MCF 10A (cell line): ENCODE data around the gene CXCL17. TPM values are rescaled to one million over a fixed set of nuclear protein-coding genes. Genes with fewer than 3 reads are reported as not detected.
"Not testable (repeated sequence)": the region's sequence is repeated elsewhere in the genome, so short reads cannot be mapped to it uniquely, and the experiment has no call there.

Experiments
- BruUV-seq: library from RNA; stranded (reverse); fragments of 400-500 nt; replicated peaks from 2 replicates; lab custom pipeline; 2021; lab: Mats Ljungman, UMichigan
- CTCF ChIA-PET: fragments of 300-600 bp; sonication (Branson Sonifier 250); formaldehyde crosslinking; extraction: SDS; loops from one replicate; lab custom pipeline; 2021; ENCODE audit warnings: antibody characterized with exemption, inconsistent platforms; lab: Yijun Ruan, JAX
- POLR2A ChIA-PET: fragments of 300-600, 350-650 bp; sonication (Branson Sonifier 250); formaldehyde crosslinking; extraction: SDS; loops from one replicate; lab custom pipeline; 2020; ENCODE audit warnings: antibody characterized with exemption, inconsistent platforms; lab: Yijun Ruan, JAX
- DNase-seq: peaks from one replicate; pipeline ENCODE4 v3.0.0-alpha.2; 2018; ENCODE audit not compliant: unreplicated experiment
- H3K27ac Mint-ChIP-seq: one replicate; pipeline ENCODE4 v1.8.0; 2022; ENCODE audit warnings: mild to moderate bottlenecking, low read depth, mixed read lengths; ENCODE audit not compliant: unreplicated experiment
- H3K27me3 Mint-ChIP-seq: one replicate; pipeline ENCODE4 v1.8.0; 2022; ENCODE audit warnings: mixed read lengths; ENCODE audit not compliant: insufficient read depth, unreplicated experiment
- H3K36me3 Mint-ChIP-seq: one replicate; pipeline ENCODE4 v1.8.0; 2022; ENCODE audit warnings: mild to moderate bottlenecking, moderate library complexity, mixed read lengths; ENCODE audit not compliant: insufficient read depth, unreplicated experiment
- H3K4me1 Mint-ChIP-seq: one replicate; pipeline ENCODE4 v1.8.0; 2022; ENCODE audit warnings: mixed read lengths; ENCODE audit not compliant: insufficient read depth, unreplicated experiment
- H3K4me3 Mint-ChIP-seq: one replicate; pipeline ENCODE4 v1.8.0; 2022; ENCODE audit warnings: mild to moderate bottlenecking, moderate library complexity, mixed read lengths; ENCODE audit not compliant: unreplicated experiment
- H3K9me3 Mint-ChIP-seq: one replicate; pipeline ENCODE4 v1.8.0; 2022; ENCODE audit warnings: mixed read lengths; ENCODE audit not compliant: unreplicated experiment
- CTCF ChIP-seq: fragments of 200-600 bp; IDR thresholded peaks from one replicate; pipeline ENCODE4 v1.8.0; 2022; ENCODE audit warnings: antibody characterized with exemption, mild to moderate bottlenecking; ENCODE audit not compliant: unreplicated experiment
- intact Hi-C: fragments of 100-400 bp; cut with micrococcal nuclease; formaldehyde crosslinking; loops from 2 replicates; pipeline ENCODE4 v1.14.1; 2022
- total RNA-seq: library from RNA; stranded (reverse); gene quantifications from 2 replicates; pipeline ENCODE4 v1.2.3, GENCODE V29; 2022

The CXCL17 gene
- total RNA-seq, 1 experiment from 2014 or later = not detected

GRCh38 chr19:42466521-42467182 lies 23.9 kb upstream of the CXCL17 start:
- Mint-ChIP-seq H3K27ac (no peak overlapping the region), H3K4me3 (no peak overlapping the region), H3K27me3 (no peaks in the 10 kb centered on the region), H3K4me1 (peaks cover 5% of the 10 kb centered on the region), H3K9me3 (no peaks in the 10 kb centered on the region), H3K36me3 (no peaks in the 10 kb centered on the region)
- no peak for DNase-seq
- no peak for TF ChIP-seq CTCF
- ChIA-PET POLR2A (interaction anchor here (0.6 kb wide), 1 partner anchor 1318 kb away, joined by 3 read pairs; no protein-coding TSS in a partner anchor), CTCF (interaction anchor here (0.7 to 2.0 kb wide), 5 partner anchors 16 to 120 kb away, joined by 3 to 7 read pairs (median 3); partner anchors contain the start of gene CEACAM1)
- intact Hi-C loops = no loop called here
- no TSS peak for BruUV-seq

- TF ChIP-seq CTCF = no peak
- Mint-ChIP-seq H3K9me3 (no peaks in the 10 kb centered on the region), H3K4me1 (peaks cover 5% of the 10 kb centered on the region), H3K27me3 (no peaks in the 10 kb centered on the region), H3K27ac (no peak overlapping the region), H3K36me3 (no peaks in the 10 kb centered on the region), H3K4me3 (no peak overlapping the region)
- intact Hi-C loops = no loop called here
- ChIA-PET POLR2A (no interaction called here), CTCF (interaction anchor here (0.6 to 2.0 kb wide), 4 partner anchors 8 to 97 kb away, joined by 3 to 7 read pairs (median 4); partner anchors contain the start of gene CEACAM1)
- DNase-seq = no peak
- BruUV-seq = no TSS peak
These were observed 23.1 kb upstream of the CXCL17 start for GRCh38 chr19:42465827-42466280.

GRCh38 chr19:42461700-42462324 lies 19.1 kb upstream of the CXCL17 start:
- Mint-ChIP-seq H3K4me1 (no peaks in the 10 kb centered on the region), H3K4me3 (no peak overlapping the region), H3K27ac (no peak overlapping the region), H3K27me3 (no peaks in the 10 kb centered on the region), H3K9me3 (no peaks in the 10 kb centered on the region), H3K36me3 (no peaks in the 10 kb centered on the region)
- intact Hi-C loops = no loop called here
- no TSS peak for BruUV-seq
- ChIA-PET CTCF (interaction anchor here (0.6 to 1.4 kb wide), 4 partner anchors 10 to 1880 kb away, joined by 3 to 7 read pairs (median 4); no protein-coding TSS in a partner anchor), POLR2A (no interaction called here)
- DNase-seq = no peak
- TF ChIP-seq CTCF = no peak

GRCh38 chr19:42461231-42461630 lies 18.5 kb upstream of the CXCL17 start:
- BruUV-seq, H3K27me3 Mint-ChIP-seq, H3K36me3 Mint-ChIP-seq, DNase-seq, intact Hi-C loops, POLR2A ChIA-PET, H3K4me1 Mint-ChIP-seq, H3K9me3 Mint-ChIP-seq, H3K27ac Mint-ChIP-seq, H3K4me3 Mint-ChIP-seq: not testable (repeated sequence)
- CTCF ChIA-PET = interaction anchor here (1.4 kb wide), 1 partner anchor 11 kb away, joined by 6 read pairs; no protein-coding TSS in a partner anchor
